K562 (cell line): ENCODE results near the gene CBFA2T2. TPM values are rescaled to one million over a fixed set of nuclear protein-coding genes. Genes with fewer than 3 reads are reported as not detected.
"Not testable (repeated sequence)": the region's sequence is repeated elsewhere in the genome, so short reads cannot be mapped to it uniquely, and the experiment has no call there.

ENCODE experiments used
- ATAC-seq: fragments of 200-7000 bp; cut with Tn5 transposase; 3 replicates; pipeline ENCODE4 v1.9.1; 2020; ENCODE audit warnings: moderate library complexity
- BruUV-seq: library from RNA; stranded (reverse); fragments of 400-500 nt; replicated peaks from 2 replicates; lab custom pipeline; 2021; lab: Mats Ljungman, UMichigan
- CTCF ChIA-PET: fragments of 300-600 bp; formaldehyde crosslinking; extraction: SDS; loops from one replicate; lab custom pipeline; 2021; ENCODE audit warnings: low intra/inter-chr PET ratio; lab: Yijun Ruan, JAX
- POLR2A ChIA-PET: fragments of 300-600, 350-650 bp; sonication (Branson Sonifier 250); formaldehyde crosslinking; extraction: SDS; loops from one replicate; lab custom pipeline; 2021; ENCODE audit warnings: antibody characterized with exemption, inconsistent platforms; lab: Yijun Ruan, JAX
- DNase-seq, 4 experiments: peaks; one replicate each; pipeline versions ENCODE4 v3.0.0 to v3.0.0-alpha.2; 2011 to 2018; ENCODE audit warnings: low spot score in 3 of 4, mixed read lengths in 3 of 4; ENCODE audit errors: extremely low read depth in 1 of 4
- FAIRE-seq: peaks from 2 replicates; lab custom pipeline; 2011; peaks lifted over from hg19 to GRCh38; lab: Jason Lieb, UNC
- H2AFZ ChIP-seq: 2 replicates; pipeline ENCODE4 v1.6.0; 2011; ENCODE audit warnings: low read depth, low read length, control low read depth, inconsistent platforms
- H3K27ac ChIP-seq: fragments of 200-600 bp; 3 replicates; pipeline ENCODE4 v1.8.0; 2011; ENCODE audit warnings: low read depth, mild to moderate bottlenecking, control low read depth, inconsistent platforms, low read length, moderate library complexity, mixed read lengths; ENCODE audit errors: extremely low read depth
- H3K27me3 ChIP-seq, 2 experiments: fragments of 300-600 bp in 1 of 2; 2 replicates in 1 of 2; 3 replicates in 1 of 2; pipeline versions ENCODE4 v1.6.0 to v1.8.0; 2011; ENCODE audit warnings: inconsistent platforms in 2 of 2, low read length in 2 of 2, mild to moderate bottlenecking in 1 of 2, mixed read lengths in 1 of 2, moderate library complexity in 1 of 2; ENCODE audit not compliant: control insufficient read depth in 2 of 2, insufficient read depth in 2 of 2
- H3K36me3 ChIP-seq: fragments of 300-600 bp; 3 replicates; pipeline ENCODE4 v1.8.0; 2011; ENCODE audit warnings: mild to moderate bottlenecking, low read length, inconsistent platforms; ENCODE audit not compliant: control insufficient read depth, insufficient read depth
- H3K4me1 ChIP-seq, 2 experiments: fragments of 200-600 bp in 1 of 2; replicated peaks in 1 of 2; 2 replicates in 1 of 2; 3 replicates in 1 of 2; pipeline versions ENCODE4 v1.5.1 to v1.8.0; 2011; ENCODE audit warnings: inconsistent platforms in 2 of 2, low read length in 2 of 2, mild to moderate bottlenecking in 1 of 2, mixed read lengths in 1 of 2, moderate library complexity in 1 of 2; ENCODE audit not compliant: control insufficient read depth in 2 of 2, insufficient read depth in 2 of 2
- H3K4me2 ChIP-seq: 2 replicates; pipeline ENCODE4 v1.6.1; 2011; ENCODE audit warnings: low read length, control low read depth, inconsistent platforms, mixed read lengths; ENCODE audit not compliant: insufficient read depth
- H3K4me3 ChIP-seq: fragments of 200-600 bp; sonication (generic), shearing (Covaris generic); 2 replicates; pipeline ENCODE4 v1.5.1; 2016; ENCODE audit warnings: control low read depth, inconsistent platforms
- H3K79me2 ChIP-seq: fragments of 200-600 bp; 3 replicates; pipeline ENCODE4 v1.8.0; 2011; ENCODE audit warnings: low read length, inconsistent platforms; ENCODE audit not compliant: control insufficient read depth, insufficient read depth
- H3K9ac ChIP-seq, 2 experiments: 2 replicates each; pipeline versions ENCODE4 v1.6.0 to v1.6.1; 2011; ENCODE audit warnings: low read depth in 2 of 2, low read length in 2 of 2, control low read depth in 1 of 2, inconsistent platforms in 1 of 2, mild to moderate bottlenecking in 1 of 2, mixed read lengths in 1 of 2; ENCODE audit not compliant: insufficient read depth in 1 of 2
- H3K9me1 ChIP-seq: one replicate; pipeline ENCODE4 v1.6.0; 2011; ENCODE audit warnings: inconsistent platforms, mild to moderate bottlenecking, low read length, moderate library complexity; ENCODE audit not compliant: control insufficient read depth, insufficient read depth
- H3K9me3 ChIP-seq: replicated peaks from 2 replicates; pipeline ENCODE4 v1.5.1; 2011; ENCODE audit warnings: low read depth, low read length, inconsistent platforms; ENCODE audit not compliant: control insufficient read depth, insufficient read depth
- H4K20me1 ChIP-seq: replicated peaks from 2 replicates; pipeline ENCODE4 v1.6.1; 2011; ENCODE audit warnings: low read length, inconsistent platforms, mixed read lengths; ENCODE audit not compliant: control insufficient read depth, insufficient read depth
- AFF4 ChIP-seq: sonication (generic); formaldehyde crosslinking; IDR thresholded peaks from 2 replicates; pipeline ENCODE4 v1.8.0; 2023; ENCODE audit warnings: mild to moderate bottlenecking, missing genetic modification reagents
- GTF2E2 ChIP-seq: fragments of 200-800 bp; sonication (Bioruptor generic); IDR thresholded peaks from 2 replicates; pipeline ENCODE4 v1.6.1; 2016; ENCODE audit warnings: missing genetic modification characterization, missing compliant biosample characterization
- LARP7 ChIP-seq: fragments of 450-650 bp; IDR thresholded peaks from 2 replicates; pipeline ENCODE4 v1.6.1; 2016
- ZBTB33 ChIP-seq: sonication (generic); formaldehyde crosslinking; IDR thresholded peaks from 2 replicates; pipeline ENCODE4 v1.8.1; 2023; ENCODE audit warnings: mild to moderate bottlenecking, missing genetic modification reagents
- WGBS: fragments of 100-300 bp; shearing (Covaris generic); methylation state at CpG from one replicate; pipeline ENCODE4 v1.1.6; 2016; ENCODE audit warnings: low coverage, mixed read lengths; ENCODE audit not compliant: insufficient coverage; ENCODE audit errors: missing lambda C conversion rate; 5-methylcytosine and 5-hydroxymethylcytosine counted together
- in situ Hi-C: fragments of 300-500 bp; cut with MboI; formaldehyde crosslinking; loops from 4 replicates; pipeline ENCODE4 v1.15.0; 2018; ENCODE audit warnings: inconsistent platforms, mixed read lengths
- intact Hi-C: fragments of 100-400 bp; cut with micrococcal nuclease; formaldehyde crosslinking; loops from 2 replicates; pipeline ENCODE4 v1.14.2; 2022
- polyA plus RNA-seq, 8 experiments: library from polyadenylated mRNA; depleted of rRNA in 4 of 8; stranded (reverse) in 5 of 8; unstranded in 3 of 8; fragments of >200 nt; fragmentation: Nextera tagmentation in 2 of 8; fragmentation: Illumina TruSeq in 1 of 8; extraction: Ambion mirVana in 2 of 8; extraction: Trizol in 1 of 8; gene quantifications; 2 replicates each; pipeline versions ENCODE4 v1.2.1 to v1.2.3, GENCODE V29; 2011 to 2014; ENCODE audit warnings: inconsistent platforms in 1 of 8, missing spikeins in 1 of 8
- total RNA-seq, 7 experiments: library from RNA; depleted of rRNA in 6 of 7; stranded (reverse); fragments of >200 nt in 6 of 7; fragmentation: Illumina TruSeq in 2 of 7; extraction: Trizol in 2 of 7; gene quantifications; 2 replicates each; pipeline versions ENCODE4 v1.2.1 to v1.2.3, GENCODE V29; 2011 to 2021; ENCODE audit warnings: low replicate concordance in 1 of 7
- TF ChIP-seq, protein P1 (sequence below), 2 experiments: fragments of 450-650 bp; IDR thresholded peaks; 2 replicates each; pipeline ENCODE4 v1.6.1; 2016
- TF ChIP-seq, protein P2 (sequence below): fragments of 450-650 bp; formaldehyde crosslinking; IDR thresholded peaks from 2 replicates; pipeline ENCODE4 v1.4.0; 2022; ENCODE audit warnings: missing genetic modification characterization

The CBFA2T2 gene
- total and polyA plus RNA-seq, 9 of the 15 experiments (the other 6 are each of a cell fraction or from before 2014, with no cell fraction given): 0.27 to 9.6 (median 5.8) TPM

DNA sequence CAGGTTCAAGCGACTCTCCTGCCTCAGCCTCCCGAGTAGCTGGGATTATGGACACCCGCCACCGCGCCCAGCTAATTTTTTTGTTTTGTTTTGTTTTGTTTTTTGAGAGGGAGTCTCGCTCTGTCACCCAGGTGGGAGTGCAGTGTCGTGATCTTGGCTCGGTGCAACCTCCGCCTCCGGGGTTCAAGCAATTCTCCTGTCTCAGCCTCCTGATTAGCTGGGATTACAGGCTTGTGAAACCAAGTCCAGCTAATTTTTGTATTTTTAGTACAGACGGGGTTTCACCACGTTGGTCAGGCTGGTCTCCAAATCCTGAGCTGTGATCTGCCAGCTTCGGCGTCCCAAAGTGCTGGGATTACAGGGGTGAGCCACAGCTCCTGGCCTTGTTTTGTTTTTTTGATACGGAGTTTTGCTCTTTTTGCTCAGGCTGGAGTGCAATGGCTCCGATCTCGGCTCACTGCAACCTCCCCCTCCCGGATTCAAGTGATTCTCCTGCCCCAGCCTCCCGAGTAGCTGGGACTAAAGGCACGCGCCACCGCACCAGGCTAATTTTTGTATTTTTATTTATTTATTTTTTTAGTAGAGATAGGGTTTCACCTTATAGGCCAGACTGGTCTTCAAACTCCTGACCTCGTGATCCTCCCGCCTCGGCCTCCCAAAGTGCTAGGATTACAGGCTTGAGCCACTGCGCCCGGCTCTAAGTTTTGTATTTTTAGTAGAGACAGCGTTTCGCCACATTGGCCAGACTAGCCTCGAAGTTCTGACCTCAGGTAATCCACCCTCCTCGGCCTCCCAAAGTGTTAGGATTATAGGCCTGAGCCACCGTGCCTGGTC lies 1.0 kb upstream of the CBFA2T2 start:
- peak overlapping the region; percentile 82 for H2AFZ ChIP-seq
- DNase-seq, H3K9me3 ChIP-seq, BruUV-seq, ATAC-seq, FAIRE-seq, in situ Hi-C loops, intact Hi-C loops, H3K36me3 ChIP-seq, H4K20me1 ChIP-seq, H3K27me3 ChIP-seq, CTCF ChIA-PET, H3K9me1 ChIP-seq: not testable (repeated sequence)
- H3K4me1 ChIP-seq: peaks cover 0 to 20% of the 10 kb centered on the region in 2 experiments; a peak in 3 of 5 replicates
- WGBS: 80% methylated on average over 30 of the region's 32 CpGs
- 0 out of 2 replicates have a peak overlapping the region, but pooled peaks have one; percentile 82 for H3K4me2 ChIP-seq
- H3K9ac ChIP-seq: peak overlapping the region; percentile 87 to 98
- H3K79me2 ChIP-seq: peaks cover 22% of the 10 kb centered on the region
- H3K4me3 ChIP-seq: peak overlapping the region; percentile 41
- POLR2A ChIA-PET: interaction anchor here (0.6 to 1.9 kb wide), 6 partner anchors 10 to 441 kb away, joined by 3 to 7 read pairs (median 4); no protein-coding TSS in a partner anchor
- H3K27ac ChIP-seq: peak overlapping the region; percentile 94
- TF ChIP-seq LARP7 (0 out of 2 replicates have a peak, but pooled peaks have one; percentile 52), GTF2E2 (tag) (peak; percentile 8; the same call in 1 of the 2 replicates), ZBTB33 (CRISPR knock-in tag) (peak; percentile 56; the same call in 1 of the 2 replicates), AFF4 (CRISPR knock-in tag) (0 out of 2 replicates have a peak, but pooled peaks have one; percentile 8)
- TF ChIP-seq, protein P1, sequence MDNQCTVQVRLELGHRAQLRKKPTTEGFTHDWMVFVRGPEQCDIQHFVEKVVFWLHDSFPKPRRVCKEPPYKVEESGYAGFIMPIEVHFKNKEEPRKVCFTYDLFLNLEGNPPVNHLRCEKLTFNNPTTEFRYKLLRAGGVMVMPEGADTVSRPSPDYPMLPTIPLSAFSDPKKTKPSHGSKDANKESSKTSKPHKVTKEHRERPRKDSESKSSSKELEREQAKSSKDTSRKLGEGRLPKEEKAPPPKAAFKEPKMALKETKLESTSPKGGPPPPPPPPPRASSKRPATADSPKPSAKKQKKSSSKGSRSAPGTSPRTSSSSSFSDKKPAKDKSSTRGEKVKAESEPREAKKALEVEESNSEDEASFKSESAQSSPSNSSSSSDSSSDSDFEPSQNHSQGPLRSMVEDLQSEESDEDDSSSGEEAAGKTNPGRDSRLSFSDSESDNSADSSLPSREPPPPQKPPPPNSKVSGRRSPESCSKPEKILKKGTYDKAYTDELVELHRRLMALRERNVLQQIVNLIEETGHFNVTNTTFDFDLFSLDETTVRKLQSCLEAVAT (IDR thresholded peaks at IDR 0.05): 0 out of 4 replicates have a peak, but pooled peaks of 1 of the 2 experiments have one; percentile 17
- TF ChIP-seq, protein P2, sequence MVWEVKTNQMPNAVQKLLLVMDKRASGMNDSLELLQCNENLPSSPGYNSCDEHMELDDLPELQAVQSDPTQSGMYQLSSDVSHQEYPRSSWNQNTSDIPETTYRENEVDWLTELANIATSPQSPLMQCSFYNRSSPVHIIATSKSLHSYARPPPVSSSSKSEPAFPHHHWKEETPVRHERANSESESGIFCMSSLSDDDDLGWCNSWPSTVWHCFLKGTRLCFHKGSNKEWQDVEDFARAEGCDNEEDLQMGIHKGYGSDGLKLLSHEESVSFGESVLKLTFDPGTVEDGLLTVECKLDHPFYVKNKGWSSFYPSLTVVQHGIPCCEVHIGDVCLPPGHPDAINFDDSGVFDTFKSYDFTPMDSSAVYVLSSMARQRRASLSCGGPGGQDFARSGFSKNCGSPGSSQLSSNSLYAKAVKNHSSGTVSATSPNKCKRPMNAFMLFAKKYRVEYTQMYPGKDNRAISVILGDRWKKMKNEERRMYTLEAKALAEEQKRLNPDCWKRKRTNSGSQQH (CRISPR knock-in tag): 0 out of 2 replicates have a peak, but pooled peaks have one; percentile 19
